Natural killer cell (primary cell): ENCODE measurements around the gene KCNA2. TPM values are rescaled to one million over a fixed set of nuclear protein-coding genes. Genes with fewer than 3 reads are reported as not detected.

Source experiments
- ATAC-seq, 3 donors: fragments of 150-1000 bp in 2 of 3; fragments of 200-7000 bp in 1 of 3; cut with Tn5 transposase; 1 replicate in 1 of 3; 2 replicates in 2 of 3; pipeline ENCODE4 v1.10.0; 2021; ENCODE audit warnings: mild to moderate bottlenecking in 2 of 3, moderate library complexity in 2 of 3
- DNase-seq, 2 donors: peaks; one replicate each; pipeline versions ENCODE4 v3.0.0 to v3.0.0-alpha.2; 2013 to 2021; ENCODE audit warnings: mixed read lengths in 1 of 2
- H3K27ac ChIP-seq: one replicate; pipeline ENCODE4 v1.5.1; 2013; ENCODE audit warnings: mild to moderate bottlenecking, low read length
- H3K27me3 ChIP-seq: one replicate; pipeline ENCODE4 v1.6.1; 2013; ENCODE audit warnings: low read length; ENCODE audit not compliant: control insufficient read depth, insufficient read depth
- H3K36me3 ChIP-seq: one replicate; pipeline ENCODE4 v1.6.1; 2013; ENCODE audit warnings: low read length; ENCODE audit not compliant: control insufficient read depth, insufficient read depth
- H3K4me1 ChIP-seq: one replicate; pipeline ENCODE4 v1.6.1; 2013; ENCODE audit warnings: low read length; ENCODE audit not compliant: control insufficient read depth, insufficient read depth
- H3K4me3 ChIP-seq: one replicate; pipeline ENCODE4 v1.5.1; 2013; ENCODE audit warnings: low read length
- H3K9me3 ChIP-seq: one replicate; pipeline ENCODE4 v1.6.1; 2013; ENCODE audit warnings: low read length; ENCODE audit not compliant: control insufficient read depth, insufficient read depth
- H3K27ac Mint-ChIP-seq, 2 donors: one replicate each; pipeline ENCODE4 v1.8.0; 2022; ENCODE audit warnings: mild to moderate bottlenecking in 2 of 2, mixed read lengths in 2 of 2, moderate library complexity in 1 of 2
- H3K27me3 Mint-ChIP-seq, 2 donors: one replicate each; pipeline ENCODE4 v1.8.0; 2022; ENCODE audit warnings: low read depth in 2 of 2, mixed read lengths in 2 of 2
- H3K36me3 Mint-ChIP-seq: one replicate; pipeline ENCODE4 v1.8.0; 2022; ENCODE audit warnings: mixed read lengths
- H3K4me1 Mint-ChIP-seq, 2 donors: one replicate each; pipeline ENCODE4 v1.8.0; 2022; ENCODE audit warnings: mixed read lengths in 2 of 2
- H3K4me3 Mint-ChIP-seq: one replicate; pipeline ENCODE4 v1.8.0; 2022; ENCODE audit warnings: mild to moderate bottlenecking, moderate library complexity, mixed read lengths
- H3K9me3 Mint-ChIP-seq, 2 donors: one replicate each; pipeline ENCODE4 v1.8.0; 2022; ENCODE audit warnings: mixed read lengths in 2 of 2
- CTCF ChIP-seq: fragments of 200-600 bp; IDR thresholded peaks from one replicate; pipeline ENCODE4 v1.8.0; 2022; ENCODE audit warnings: antibody characterized with exemption
- WGBS: methylation state at CpG from one replicate; pipeline ENCODE4 v1.1.7; 2013; ENCODE audit warnings: missing lambda C conversion rate; ENCODE audit not compliant: insufficient coverage; 5-methylcytosine and 5-hydroxymethylcytosine counted together
- intact Hi-C: fragments of 100-400 bp; cut with micrococcal nuclease; formaldehyde crosslinking; loops from one replicate; pipeline ENCODE4 v1.14.2; 2022
- total RNA-seq, 4 donors: library from RNA; stranded (reverse); fragments of 120-200 nt in 1 of 4; gene quantifications; one replicate each; pipeline versions ENCODE4 v1.2.3 to v1.2.4, GENCODE V29; 2013 to 2022

KCNA2 gene
- total RNA-seq, 3 donors from 2014 or later (not counting 1 experiment from before 2014, with no cell fraction given), result 0.07 to 2.6 (median 0.26) TPM

GRCh38 chr1:110559157-110559556 lies 47.0 kb downstream of the KCNA2 start:
- intact Hi-C loops, result loop anchor here (5.0 kb wide), 1 partner anchor 223 kb away; no protein-coding TSS in a partner anchor
- H3K4me3 ChIP-seq, result no peak overlapping the region
- 40% methylated on average over 4 of the region's 4 CpGs for WGBS

GRCh38 chr1:110557481-110557880 lies 48.7 kb downstream of the KCNA2 start:
- Mint-ChIP-seq H3K27me3 (peaks cover 39 to 47% of the 10 kb centered on the region in 2 donors), H3K4me1 (peaks cover 3 to 5% of the 10 kb centered on the region in 2 donors), H3K36me3 (no peaks in the 10 kb centered on the region), H3K9me3 (no peaks in the 10 kb centered on the region), H3K27ac (no peak overlapping the region), H3K4me3 (no peak overlapping the region)
- WGBS, result 84% methylated on average over 3 of the region's 3 CpGs
- Histone ChIP-seq H3K27me3 (peaks cover 14% of the 10 kb centered on the region), H3K36me3 (no peaks in the 10 kb centered on the region), H3K4me3 (no peak overlapping the region), H3K27ac (no peak overlapping the region), H3K9me3 (no peaks in the 10 kb centered on the region), H3K4me1 (peaks cover 4% of the 10 kb centered on the region)
- intact Hi-C loops, result loop anchor here (5.0 kb wide), 1 partner anchor 225 kb away; no protein-coding TSS in a partner anchor
- ATAC-seq, result no peak
- no peak for DNase-seq
- TF ChIP-seq CTCF, result no peak

More at GRCh38 chr1:110559157-110559556, 47.0 kb downstream of the KCNA2 start:
- Mint-ChIP-seq H3K9me3 (no peaks in the 10 kb centered on the region), H3K4me3 (no peak overlapping the region), H3K4me1 (peaks cover 3 to 5% of the 10 kb centered on the region in 2 donors), H3K36me3 (no peaks in the 10 kb centered on the region), H3K27me3 (peaks cover 35 to 45% of the 10 kb centered on the region in 2 donors), H3K27ac (no peak overlapping the region)
- no peak for ATAC-seq
- Histone ChIP-seq H3K4me1 (peaks cover 4% of the 10 kb centered on the region), H3K27me3 (peaks cover 14% of the 10 kb centered on the region), H3K36me3 (no peaks in the 10 kb centered on the region), H3K27ac (no peak overlapping the region), H3K9me3 (no peaks in the 10 kb centered on the region)
- TF ChIP-seq CTCF, result no peak
- no peak for DNase-seq

GRCh38 chr1:110556471-110556807 lies 49.7 kb downstream of the KCNA2 start:
- no peak for DNase-seq
- no peak for TF ChIP-seq CTCF
- 67% methylated on average over 5 of the region's 5 CpGs for WGBS
- Mint-ChIP-seq H3K9me3 (no peaks in the 10 kb centered on the region), H3K27ac (no peak overlapping the region), H3K27me3 (peaks cover 39 to 54% of the 10 kb centered on the region in 2 donors), H3K4me3 (no peak overlapping the region), H3K4me1 (peaks cover 3 to 5% of the 10 kb centered on the region in 2 donors), H3K36me3 (no peaks in the 10 kb centered on the region)
- Histone ChIP-seq H3K9me3 (no peaks in the 10 kb centered on the region), H3K36me3 (no peaks in the 10 kb centered on the region), H3K27ac (no peak overlapping the region), H3K4me1 (peaks cover 4% of the 10 kb centered on the region), H3K27me3 (peaks cover 16% of the 10 kb centered on the region), H3K4me3 (no peak overlapping the region)
- ATAC-seq, result no peak
- intact Hi-C loops, result loop anchor here (5.0 kb wide), 1 partner anchor 226 kb away; no protein-coding TSS in a partner anchor
